Gastrocnemius medialis (tissue), 4 donors: Measurements from ENCODE around the gene GUCY1A1.

Experiments used
- POLR2A ChIP-seq, 2 donors: fragments of 450-650 bp; IDR thresholded peaks; one replicate each; pipeline ENCODE4 v1.6.1; 2017; ENCODE audit warnings: antibody characterized with exemption in 2 of 2, mild to moderate bottlenecking in 2 of 2, moderate library complexity in 2 of 2
- TF ChIP-seq, protein P1 (sequence below), 5 experiments: fragments of 450-650 bp in 3 of 5; fragments of 200-600 bp in 2 of 5; sonication (generic) in 2 of 5; IDR thresholded peaks in 4 of 5; conservative IDR thresholded peaks in 1 of 5; 1 replicate in 4 of 5; 2 replicates in 1 of 5; pipeline ENCODE4 v1.5.1; 2016 to 2019; ENCODE audit warnings: antibody characterized with exemption in 5 of 5, mild to moderate bottlenecking in 3 of 5, moderate library complexity in 3 of 5

DNA sequence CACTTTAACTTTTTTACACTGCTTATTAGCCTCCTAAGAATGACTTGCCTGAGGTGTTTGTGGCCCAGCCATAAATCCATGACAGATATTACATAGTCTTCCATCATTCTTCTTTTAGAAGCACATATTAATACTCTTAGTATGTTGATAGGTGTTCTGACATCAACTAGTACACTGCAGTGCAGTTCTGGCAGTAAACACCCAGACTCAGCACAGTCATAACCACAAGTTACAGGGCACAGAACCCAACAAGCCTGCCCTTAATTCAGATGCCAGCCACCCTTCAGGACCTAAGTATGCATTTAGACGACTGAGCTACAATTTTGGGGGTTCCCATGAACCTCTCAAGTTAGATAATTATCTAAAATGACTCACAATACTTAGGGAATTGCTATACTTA lies 55.7 kb downstream of the GUCY1A1 start:
- TF ChIP-seq, protein P1, sequence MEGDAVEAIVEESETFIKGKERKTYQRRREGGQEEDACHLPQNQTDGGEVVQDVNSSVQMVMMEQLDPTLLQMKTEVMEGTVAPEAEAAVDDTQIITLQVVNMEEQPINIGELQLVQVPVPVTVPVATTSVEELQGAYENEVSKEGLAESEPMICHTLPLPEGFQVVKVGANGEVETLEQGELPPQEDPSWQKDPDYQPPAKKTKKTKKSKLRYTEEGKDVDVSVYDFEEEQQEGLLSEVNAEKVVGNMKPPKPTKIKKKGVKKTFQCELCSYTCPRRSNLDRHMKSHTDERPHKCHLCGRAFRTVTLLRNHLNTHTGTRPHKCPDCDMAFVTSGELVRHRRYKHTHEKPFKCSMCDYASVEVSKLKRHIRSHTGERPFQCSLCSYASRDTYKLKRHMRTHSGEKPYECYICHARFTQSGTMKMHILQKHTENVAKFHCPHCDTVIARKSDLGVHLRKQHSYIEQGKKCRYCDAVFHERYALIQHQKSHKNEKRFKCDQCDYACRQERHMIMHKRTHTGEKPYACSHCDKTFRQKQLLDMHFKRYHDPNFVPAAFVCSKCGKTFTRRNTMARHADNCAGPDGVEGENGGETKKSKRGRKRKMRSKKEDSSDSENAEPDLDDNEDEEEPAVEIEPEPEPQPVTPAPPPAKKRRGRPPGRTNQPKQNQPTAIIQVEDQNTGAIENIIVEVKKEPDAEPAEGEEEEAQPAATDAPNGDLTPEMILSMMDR (IDR thresholded peaks at IDR 0.05 in 4 of 5, conservative IDR thresholded peaks at IDR 0.05 in 1 of 5) = no peak
- no peak for TF ChIP-seq POLR2A (IDR thresholded peaks at IDR 0.05)
